GM12865 (cell line): ENCODE measurements around the gene ENAH.
A peak's percentile ranks its signal among the peaks of the same experiment; 100 is the strongest.
"Not testable (repeated sequence)": the region's sequence is repeated elsewhere in the genome, so short reads cannot be mapped to it uniquely, and the experiment has no call there.

Experiments
- DNase-seq: peaks from one replicate; pipeline ENCODE4 v3.0.0; 2010; ENCODE audit warnings: low read depth
- H3K4me3 ChIP-seq: 2 replicates; pipeline ENCODE4 v1.5.1; 2011; ENCODE audit warnings: mild to moderate bottlenecking, low read depth, low read length, control low read depth
- TF ChIP-seq, protein P1 (sequence below): IDR thresholded peaks from 2 replicates; pipeline ENCODE4 v1.5.1; 2011; ENCODE audit warnings: low read length, control low read depth, low read depth, inconsistent platforms; ENCODE audit not compliant: insufficient read depth; ENCODE audit errors: missing control alignments

ENAH gene

DNA sequence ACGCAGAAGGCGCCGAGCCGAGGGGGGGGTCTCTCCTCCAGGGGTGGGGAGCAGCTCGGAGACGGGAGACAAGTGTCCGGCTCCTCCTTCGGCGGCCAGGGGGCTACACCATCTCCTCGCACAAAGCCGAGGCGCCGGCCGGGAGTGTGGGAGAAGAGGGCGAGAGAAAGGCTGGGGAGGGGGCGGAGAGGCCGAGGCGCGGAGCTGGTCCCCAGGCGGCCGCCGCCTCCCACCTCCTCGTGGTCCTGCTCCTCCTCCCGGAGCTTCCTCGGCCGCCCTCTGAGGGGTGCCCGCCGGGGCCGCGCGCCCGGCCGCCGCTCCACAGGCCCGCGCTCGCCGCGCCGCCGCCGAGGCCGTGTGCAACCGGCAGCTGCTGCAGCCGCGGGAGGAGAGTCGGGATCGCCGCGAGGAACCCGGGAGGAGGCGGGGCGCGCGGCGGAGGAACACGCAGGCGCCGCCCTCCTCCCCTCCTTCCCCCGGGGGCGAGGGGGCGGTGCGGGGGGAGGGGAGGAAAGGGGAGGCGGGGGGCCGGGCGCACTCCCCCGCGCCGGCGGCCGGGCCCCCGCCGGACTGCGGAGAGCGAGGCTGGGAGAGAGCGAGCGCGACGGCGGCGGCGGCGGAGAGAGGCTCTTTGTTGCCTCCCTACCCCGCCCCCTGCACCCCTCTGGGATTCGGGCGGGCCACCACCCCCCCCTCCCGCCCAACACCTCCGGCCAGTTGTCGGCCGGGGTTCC lies at the start of gene ENAH:
Gene ENAH (minus strand): TSS at position 395 of the 734 bp plus-strand sequence. CDS start 433 bp downstream, outside the sequence.
- TF ChIP-seq, protein P1, sequence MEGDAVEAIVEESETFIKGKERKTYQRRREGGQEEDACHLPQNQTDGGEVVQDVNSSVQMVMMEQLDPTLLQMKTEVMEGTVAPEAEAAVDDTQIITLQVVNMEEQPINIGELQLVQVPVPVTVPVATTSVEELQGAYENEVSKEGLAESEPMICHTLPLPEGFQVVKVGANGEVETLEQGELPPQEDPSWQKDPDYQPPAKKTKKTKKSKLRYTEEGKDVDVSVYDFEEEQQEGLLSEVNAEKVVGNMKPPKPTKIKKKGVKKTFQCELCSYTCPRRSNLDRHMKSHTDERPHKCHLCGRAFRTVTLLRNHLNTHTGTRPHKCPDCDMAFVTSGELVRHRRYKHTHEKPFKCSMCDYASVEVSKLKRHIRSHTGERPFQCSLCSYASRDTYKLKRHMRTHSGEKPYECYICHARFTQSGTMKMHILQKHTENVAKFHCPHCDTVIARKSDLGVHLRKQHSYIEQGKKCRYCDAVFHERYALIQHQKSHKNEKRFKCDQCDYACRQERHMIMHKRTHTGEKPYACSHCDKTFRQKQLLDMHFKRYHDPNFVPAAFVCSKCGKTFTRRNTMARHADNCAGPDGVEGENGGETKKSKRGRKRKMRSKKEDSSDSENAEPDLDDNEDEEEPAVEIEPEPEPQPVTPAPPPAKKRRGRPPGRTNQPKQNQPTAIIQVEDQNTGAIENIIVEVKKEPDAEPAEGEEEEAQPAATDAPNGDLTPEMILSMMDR = no peak
- peak within 1 kb of the TSS; percentile 58 for H3K4me3 ChIP-seq
- peak; percentile 34 for DNase-seq

DNA sequence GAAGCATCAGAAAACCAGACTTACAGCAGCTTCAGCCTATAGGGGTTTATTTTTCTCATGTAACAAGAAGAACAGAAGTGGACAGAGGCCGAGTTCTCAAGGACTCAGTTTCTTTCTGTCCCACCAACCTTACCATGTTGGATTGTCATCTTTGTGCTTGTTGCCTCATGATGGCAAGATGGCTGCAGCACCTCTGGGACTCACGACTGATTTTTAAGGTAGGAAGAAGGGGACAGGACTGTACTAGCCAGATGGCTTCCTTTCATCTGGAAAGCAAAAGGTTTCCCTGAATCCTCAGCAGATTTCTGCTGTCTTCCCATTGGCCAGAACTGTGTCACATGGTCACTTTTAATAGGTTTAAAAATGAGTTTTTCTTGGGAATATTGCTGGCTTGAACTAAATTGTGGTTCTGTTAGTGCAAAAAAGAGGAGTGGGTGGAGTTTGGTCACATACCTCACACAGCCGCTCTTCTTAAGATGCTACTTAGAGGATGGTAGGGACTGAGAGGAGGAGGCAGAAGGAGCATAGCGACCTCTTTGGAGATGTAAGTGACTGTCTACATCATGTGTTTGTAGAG lies 48.1 kb upstream of the ENAH start:
- no peak overlapping the region for H3K4me3 ChIP-seq
- TF ChIP-seq, protein P1 = no peak

DNA sequence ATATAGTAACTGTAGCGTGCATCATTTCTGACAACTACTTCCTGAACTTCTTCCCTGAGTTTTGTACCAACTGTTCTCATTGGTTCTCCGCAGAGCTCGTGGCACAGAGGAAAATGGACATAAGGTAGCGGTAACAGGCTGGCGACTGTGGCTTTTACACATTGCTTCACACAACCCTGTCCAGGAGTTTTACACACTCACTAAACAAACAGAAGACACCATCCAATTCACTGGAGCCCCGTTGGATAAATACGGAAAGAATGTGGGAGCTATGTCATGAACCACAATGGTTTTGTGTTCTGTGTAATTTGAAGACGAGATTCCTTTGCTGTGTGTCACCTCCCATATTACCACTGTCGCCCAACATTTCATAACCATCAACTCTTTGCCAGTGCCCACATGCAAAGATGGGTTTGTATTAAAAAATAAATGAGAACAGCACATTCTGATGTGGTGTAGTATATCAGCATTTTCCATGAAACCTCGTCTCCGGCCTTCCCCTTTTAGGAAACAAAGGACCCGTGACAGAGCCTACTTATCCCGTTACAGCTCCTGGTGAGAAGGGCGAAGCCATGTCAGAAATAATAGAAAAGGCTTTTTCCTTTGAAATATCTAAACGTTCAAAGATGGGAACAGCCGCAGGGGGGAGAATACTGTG lies 47.4 kb upstream of the ENAH start:
- DNase-seq = no peak
- H3K4me3 ChIP-seq = no peak overlapping the region
- TF ChIP-seq, protein P1 = no peak

More for the DNA sequence above, 48.1 kb upstream of the ENAH start:
- no peak for DNase-seq

DNA sequence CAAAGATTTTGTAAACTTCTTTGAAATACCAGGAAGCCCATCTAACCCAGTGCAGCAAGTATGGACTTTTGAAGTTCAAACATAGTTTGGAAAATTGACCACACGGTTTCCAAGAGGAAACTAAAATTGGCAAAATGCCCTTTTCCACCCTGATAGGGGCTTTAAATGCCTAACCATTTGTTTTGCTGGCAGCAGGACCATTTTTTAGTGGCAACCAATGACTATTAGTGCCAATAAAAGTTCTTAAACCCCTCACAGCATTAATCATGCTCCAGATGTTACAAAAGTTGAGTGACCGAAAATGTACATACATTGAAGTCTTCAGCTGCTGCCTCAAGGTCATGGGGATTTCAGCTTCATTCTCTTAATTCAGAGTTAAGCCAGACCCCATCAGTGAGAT lies 46.4 kb upstream of the ENAH start:
- no peak for DNase-seq
- no peak overlapping the region for H3K4me3 ChIP-seq
- TF ChIP-seq, protein P1 = no peak

DNA sequence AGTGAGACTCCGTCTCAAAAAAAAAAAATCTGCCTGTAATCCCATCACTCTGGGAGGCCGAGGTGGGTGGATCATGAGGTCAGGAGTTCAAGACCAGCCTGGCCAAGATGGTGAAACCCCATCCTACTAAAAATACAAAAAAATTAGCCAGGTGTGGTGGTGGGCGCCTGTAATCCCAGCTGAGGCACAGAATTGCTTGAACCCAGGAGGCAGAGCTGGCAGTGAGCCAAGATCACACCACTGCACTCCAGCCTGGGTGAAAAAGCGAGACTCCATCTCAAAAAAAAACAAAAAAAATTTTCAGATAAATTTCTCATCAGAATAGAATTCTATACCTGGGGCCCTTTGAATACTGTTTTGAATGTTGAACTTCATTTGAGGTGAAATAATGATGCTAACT lies 45.3 kb upstream of the ENAH start:
- H3K4me3 ChIP-seq = not testable (repeated sequence)

DNA sequence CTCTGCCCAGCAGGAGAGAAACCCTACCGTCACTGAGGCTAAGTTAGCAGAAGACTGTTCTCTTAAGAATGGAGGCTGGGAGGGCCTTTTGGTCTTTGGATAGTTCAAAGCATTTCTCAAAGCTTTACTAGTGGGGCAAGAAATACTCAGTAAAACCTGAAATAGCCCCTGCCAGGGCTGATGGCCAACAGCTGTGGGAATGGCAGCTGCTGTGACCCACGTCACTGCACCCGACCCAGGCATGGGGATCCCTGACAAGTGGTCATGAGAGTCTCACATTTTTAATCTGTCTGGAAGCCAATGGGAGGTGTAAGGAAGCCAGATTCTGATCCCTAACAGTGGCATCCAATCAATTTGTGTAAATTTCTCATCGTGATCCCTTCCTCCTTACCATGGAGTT lies 44.5 kb upstream of the ENAH start:
- DNase-seq = no peak
- no peak overlapping the region for H3K4me3 ChIP-seq
- TF ChIP-seq, protein P1 = no peak

More for the DNA sequence above, 45.3 kb upstream of the ENAH start:
- DNase-seq = not testable (repeated sequence)

DNA sequence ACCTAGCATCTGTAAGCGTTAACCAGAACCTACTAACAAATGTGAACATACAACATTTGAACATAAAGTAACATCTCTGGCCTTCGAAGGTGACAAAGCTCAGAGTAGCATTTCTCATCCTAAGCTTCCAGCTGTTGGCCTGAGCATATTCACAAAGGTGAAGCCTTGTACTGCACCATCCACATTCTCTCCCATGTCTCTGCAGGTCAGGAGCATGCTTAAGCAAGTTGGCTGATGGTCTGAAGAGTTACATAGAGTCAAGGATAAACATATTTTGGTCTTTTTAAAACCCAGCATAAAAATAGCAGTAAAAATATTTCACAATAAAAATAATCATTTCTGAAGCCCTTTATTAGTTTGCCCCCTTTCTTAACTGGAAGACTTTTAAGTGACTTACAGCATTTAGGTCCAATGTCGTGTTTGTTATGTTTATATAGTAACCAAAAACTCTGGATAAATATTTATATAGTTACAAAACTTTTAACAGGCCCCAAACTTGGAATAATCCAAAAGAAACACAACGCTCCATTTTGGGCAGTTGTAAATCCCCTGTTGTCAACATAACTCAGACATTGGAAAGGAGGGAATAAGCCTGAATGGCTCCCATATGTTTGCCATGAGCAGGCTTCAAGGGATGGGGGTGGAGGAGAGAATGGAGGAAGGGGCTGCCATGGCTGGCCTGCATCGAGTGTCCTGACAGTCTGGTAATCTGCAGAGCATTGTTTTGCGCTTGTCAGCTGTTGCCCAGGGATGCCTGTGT lies 42.8 kb upstream of the ENAH start:
- TF ChIP-seq, protein P1 = no peak
- no peak overlapping the region for H3K4me3 ChIP-seq
- DNase-seq = no peak
